Endothelial cell (in vitro differentiated cells): ENCODE results near the gene STIM2. TPM values are rescaled to one million over a fixed set of nuclear protein-coding genes. Genes with fewer than 3 reads are reported as not detected.

ENCODE experiments used
- DNase-seq: peaks from one replicate; pipeline ENCODE4 v3.0.0; 2021; ENCODE audit warnings: low spot score
- H3K27ac Mint-ChIP-seq: one replicate; pipeline ENCODE4 v1.8.0; 2021; ENCODE audit warnings: mixed read lengths, inconsistent platforms; ENCODE audit not compliant: unreplicated experiment
- H3K27me3 Mint-ChIP-seq: one replicate; pipeline ENCODE4 v1.8.0; 2021; ENCODE audit warnings: mild to moderate bottlenecking, moderate library complexity, mixed read lengths, inconsistent platforms; ENCODE audit not compliant: unreplicated experiment
- H3K36me3 Mint-ChIP-seq: one replicate; pipeline ENCODE4 v1.8.0; 2021; ENCODE audit warnings: mild to moderate bottlenecking, low read depth, mixed read lengths, inconsistent platforms; ENCODE audit not compliant: unreplicated experiment
- H3K4me1 Mint-ChIP-seq: one replicate; pipeline ENCODE4 v1.8.0; 2021; ENCODE audit warnings: mild to moderate bottlenecking, mixed read lengths, inconsistent platforms; ENCODE audit not compliant: unreplicated experiment
- H3K4me3 Mint-ChIP-seq: one replicate; pipeline ENCODE4 v1.8.0; 2021; ENCODE audit warnings: mild to moderate bottlenecking, mixed read lengths, inconsistent platforms; ENCODE audit not compliant: unreplicated experiment
- H3K9me3 Mint-ChIP-seq: one replicate; pipeline ENCODE4 v1.8.0; 2021; ENCODE audit warnings: mixed read lengths, inconsistent platforms; ENCODE audit not compliant: unreplicated experiment
- CTCF ChIP-seq: fragments of 200-600 bp; sonication (generic); IDR thresholded peaks from one replicate; pipeline ENCODE4 v1.5.0; 2021; ENCODE audit warnings: antibody characterized with exemption; ENCODE audit not compliant: unreplicated experiment
- total RNA-seq: library from RNA; stranded (reverse); fragmentation: NEBNext Ultra II Directional; extraction: Animal tissue kit (Norgen Biotek cat#: 25700); gene quantifications from one replicate; pipeline ENCODE4 v1.2.1, GENCODE V29; 2021; ENCODE audit not compliant: unreplicated experiment

STIM2 gene
- total RNA-seq, 1 donor from 2014 or later = 65.7 TPM

GRCh38 chr4:27017623-27018022 is 157.0 kb downstream of the STIM2 start:
- no peaks in the 10 kb centered on the region for H3K27me3 Mint-ChIP-seq
- no peak for TF ChIP-seq CTCF
- H3K9me3 Mint-ChIP-seq = no peaks in the 10 kb centered on the region
- H3K36me3 Mint-ChIP-seq = peaks cover 14% of the 10 kb centered on the region
- no peak overlapping the region for H3K4me3 Mint-ChIP-seq
- peak overlapping the region; percentile 50 for H3K27ac Mint-ChIP-seq
- peaks cover 12% of the 10 kb centered on the region for H3K4me1 Mint-ChIP-seq
- DNase-seq = no peak

GRCh38 chr4:27018076-27018475 is 157.4 kb downstream of the STIM2 start:
- no peak for DNase-seq
- no peak overlapping the region for H3K27ac Mint-ChIP-seq
- H3K36me3 Mint-ChIP-seq = peaks cover 14% of the 10 kb centered on the region
- H3K9me3 Mint-ChIP-seq = no peaks in the 10 kb centered on the region
- H3K4me3 Mint-ChIP-seq = no peak overlapping the region
- no peaks in the 10 kb centered on the region for H3K27me3 Mint-ChIP-seq
- H3K4me1 Mint-ChIP-seq = peaks cover 12% of the 10 kb centered on the region
- TF ChIP-seq CTCF = no peak

GRCh38 chr4:27018910-27019309 is 158.3 kb downstream of the STIM2 start:
- H3K4me3 Mint-ChIP-seq = no peak overlapping the region
- peaks cover 12% of the 10 kb centered on the region for H3K4me1 Mint-ChIP-seq
- no peaks in the 10 kb centered on the region for H3K9me3 Mint-ChIP-seq
- DNase-seq = no peak
- TF ChIP-seq CTCF = no peak
- no peak overlapping the region for H3K27ac Mint-ChIP-seq
- H3K27me3 Mint-ChIP-seq = no peaks in the 10 kb centered on the region
- peaks cover 17% of the 10 kb centered on the region for H3K36me3 Mint-ChIP-seq

GRCh38 chr4:27019766-27020165 is 159.1 kb downstream of the STIM2 start:
- TF ChIP-seq CTCF = no peak
- H3K4me3 Mint-ChIP-seq = no peak overlapping the region
- H3K27me3 Mint-ChIP-seq = no peaks in the 10 kb centered on the region
- no peaks in the 10 kb centered on the region for H3K9me3 Mint-ChIP-seq
- H3K4me1 Mint-ChIP-seq = peaks cover 12% of the 10 kb centered on the region
- H3K36me3 Mint-ChIP-seq = peaks cover 17% of the 10 kb centered on the region
- no peak for DNase-seq
- no peak overlapping the region for H3K27ac Mint-ChIP-seq

- no peak overlapping the region for H3K27ac Mint-ChIP-seq
- no peaks in the 10 kb centered on the region for H3K27me3 Mint-ChIP-seq
- peaks cover 12% of the 10 kb centered on the region for H3K4me1 Mint-ChIP-seq
- DNase-seq = no peak
- no peak overlapping the region for H3K4me3 Mint-ChIP-seq
- TF ChIP-seq CTCF = no peak
- H3K9me3 Mint-ChIP-seq = no peaks in the 10 kb centered on the region
- peaks cover 17% of the 10 kb centered on the region for H3K36me3 Mint-ChIP-seq
Measured at GRCh38 chr4:27020203-27020602, 159.6 kb downstream of the STIM2 start.
